ENCODE data around the gene PCSK5.
"Not testable (repeated sequence)": the region's sequence is repeated elsewhere in the genome, so short reads cannot be mapped to it uniquely, and the experiment has no call there.

The PCSK5 gene

DNA sequence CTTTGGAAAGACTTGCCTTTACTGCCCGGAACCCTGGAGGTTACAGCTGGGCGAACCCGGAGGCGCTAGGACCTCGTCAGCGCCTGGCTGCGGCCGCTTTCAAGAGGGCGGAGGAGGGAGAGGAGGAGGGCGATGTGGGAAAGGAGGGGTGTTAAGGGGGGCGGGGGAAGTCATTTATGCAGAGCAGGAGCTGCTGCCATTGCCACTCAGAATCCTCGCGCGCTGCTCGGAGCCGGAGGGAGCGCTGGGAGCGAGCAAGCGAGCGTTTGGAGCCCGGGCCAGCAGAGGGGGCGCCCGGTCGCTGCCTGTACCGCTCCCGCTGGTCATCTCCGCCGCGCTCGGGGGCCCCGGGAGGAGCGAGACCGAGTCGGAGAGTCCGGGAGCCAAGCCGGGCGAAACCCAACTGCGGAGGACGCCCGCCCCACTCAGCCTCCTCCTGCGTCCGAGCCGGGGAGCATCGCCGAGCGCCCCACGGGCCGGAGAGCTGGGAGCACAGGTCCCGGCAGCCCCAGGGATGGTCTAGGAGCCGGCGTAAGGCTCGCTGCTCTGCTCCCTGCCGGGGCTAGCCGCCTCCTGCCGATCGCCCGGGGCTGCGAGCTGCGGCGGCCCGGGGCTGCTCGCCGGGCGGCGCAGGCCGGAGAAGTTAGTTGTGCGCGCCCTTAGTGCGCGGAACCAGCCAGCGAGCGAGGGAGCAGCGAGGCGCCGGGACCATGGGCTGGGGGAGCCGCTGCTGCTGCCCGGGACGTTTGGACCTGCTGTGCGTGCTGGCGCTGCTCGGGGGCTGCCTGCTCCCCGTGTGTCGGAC lies at the start of gene PCSK5:
TSS of gene PCSK5 (plus strand) at position 202 of the 805 bp plus-strand sequence. CDS start at position 711, 509 bp downstream.
- Mint-ChIP-seq H3K36me3 (no peaks in the 10 kb centered on the region), H3K4me3 (peak within 1 kb of the TSS; percentile 81)

DNA sequence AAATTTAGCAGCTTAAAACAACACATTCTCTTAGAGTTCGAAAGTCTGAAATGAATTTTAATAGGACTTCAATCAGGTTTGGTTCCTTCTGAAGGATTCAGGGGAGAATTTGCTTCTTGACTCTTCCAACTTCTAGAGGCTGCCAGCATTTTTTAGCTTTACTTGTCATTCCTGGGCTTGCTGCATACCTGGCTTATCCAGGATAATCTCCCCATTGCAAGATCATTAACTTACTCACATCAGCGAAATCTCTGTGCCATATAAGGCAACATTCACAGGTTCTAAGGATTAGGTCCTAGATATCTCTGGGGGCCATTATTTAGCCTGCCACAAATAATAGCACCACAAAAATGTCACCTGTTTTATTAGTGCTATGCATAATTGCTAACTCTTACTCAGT lies 46.2 kb upstream of the PCSK5 start:
- Mint-ChIP-seq H3K36me3 (no peaks in the 10 kb centered on the region), H3K9me3 (no peaks in the 10 kb centered on the region), H3K4me1 (no peaks in the 10 kb centered on the region), H3K27me3 (no peaks in the 10 kb centered on the region), H3K27ac (no peak overlapping the region), H3K4me3 (no peak overlapping the region)
- CTCF ChIA-PET = interaction anchor here (0.6 kb wide), 1 partner anchor 434 kb away, joined by 3 read pairs; no protein-coding TSS in a partner anchor
- no peak for DNase-seq

More for the DNA sequence above, at the start of gene PCSK5:
- H3K27ac Mint-ChIP-seq = peak within 1 kb of the TSS; percentile 75
- H3K27me3 Mint-ChIP-seq = peaks cover 31% of the 10 kb centered on the region
- peak; percentile 94 for DNase-seq
- no peaks in the 10 kb centered on the region for H3K9me3 Mint-ChIP-seq
- H3K4me1 Mint-ChIP-seq = peaks cover 41% of the 10 kb centered on the region
- CTCF ChIA-PET = interaction anchor here (0.5 to 2.5 kb wide), 4 partner anchors 25 to 1065 kb away, joined by 3 to 9 read pairs (median 5); no protein-coding TSS in a partner anchor

DNA sequence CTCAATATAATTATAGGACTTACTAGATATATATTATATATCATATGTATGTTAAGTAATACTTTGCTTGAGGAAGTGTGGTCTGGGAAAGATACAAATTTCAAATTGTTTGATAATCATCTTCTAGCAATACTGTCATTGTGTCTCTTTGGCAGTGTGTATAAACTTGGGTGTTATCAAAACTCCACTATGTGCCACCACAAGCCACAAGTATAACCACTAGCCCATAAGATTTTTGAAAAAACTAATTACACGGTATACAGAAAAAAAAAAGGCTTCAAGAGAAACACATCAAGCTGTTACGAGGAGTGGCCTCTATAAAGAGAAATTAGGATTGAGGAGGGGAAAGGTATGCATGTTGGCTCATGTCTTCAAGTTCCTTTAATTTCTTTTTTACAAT lies 44.7 kb upstream of the PCSK5 start:
- H3K27me3 Mint-ChIP-seq = no peaks in the 10 kb centered on the region
- CTCF ChIA-PET = no interaction called here

DNA sequence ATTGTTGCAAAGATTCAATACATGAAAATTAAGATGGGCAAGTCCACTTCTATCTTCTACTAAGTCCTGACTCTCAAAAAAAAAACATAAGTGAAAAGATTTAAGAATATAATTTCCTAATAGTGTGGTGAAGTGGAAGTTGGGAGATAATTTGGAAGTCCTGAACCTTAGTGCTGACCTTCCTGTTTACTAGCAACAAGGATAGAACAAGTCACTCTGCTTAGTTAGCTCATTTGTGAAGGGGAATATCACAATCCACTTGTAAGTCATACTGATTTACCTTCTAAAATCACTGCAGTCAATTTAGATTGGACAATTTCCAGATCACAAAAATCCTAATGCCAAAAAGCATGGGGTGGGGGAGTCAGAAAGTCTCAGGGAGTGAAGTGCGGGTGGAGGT lies 43.4 kb upstream of the PCSK5 start:
- Mint-ChIP-seq H3K27me3 (no peaks in the 10 kb centered on the region), H3K4me1 (no peaks in the 10 kb centered on the region), H3K4me3 (no peak overlapping the region), H3K27ac (no peak overlapping the region), H3K9me3 (no peaks in the 10 kb centered on the region), H3K36me3 (no peaks in the 10 kb centered on the region)
- no peak for DNase-seq
- CTCF ChIA-PET = no interaction called here

More for the DNA sequence above, 44.7 kb upstream of the PCSK5 start:
- no peaks in the 10 kb centered on the region for H3K9me3 Mint-ChIP-seq
- no peak for DNase-seq
- no peaks in the 10 kb centered on the region for H3K36me3 Mint-ChIP-seq
- no peaks in the 10 kb centered on the region for H3K4me1 Mint-ChIP-seq
- no peak overlapping the region for H3K27ac Mint-ChIP-seq
- H3K4me3 Mint-ChIP-seq = no peak overlapping the region

DNA sequence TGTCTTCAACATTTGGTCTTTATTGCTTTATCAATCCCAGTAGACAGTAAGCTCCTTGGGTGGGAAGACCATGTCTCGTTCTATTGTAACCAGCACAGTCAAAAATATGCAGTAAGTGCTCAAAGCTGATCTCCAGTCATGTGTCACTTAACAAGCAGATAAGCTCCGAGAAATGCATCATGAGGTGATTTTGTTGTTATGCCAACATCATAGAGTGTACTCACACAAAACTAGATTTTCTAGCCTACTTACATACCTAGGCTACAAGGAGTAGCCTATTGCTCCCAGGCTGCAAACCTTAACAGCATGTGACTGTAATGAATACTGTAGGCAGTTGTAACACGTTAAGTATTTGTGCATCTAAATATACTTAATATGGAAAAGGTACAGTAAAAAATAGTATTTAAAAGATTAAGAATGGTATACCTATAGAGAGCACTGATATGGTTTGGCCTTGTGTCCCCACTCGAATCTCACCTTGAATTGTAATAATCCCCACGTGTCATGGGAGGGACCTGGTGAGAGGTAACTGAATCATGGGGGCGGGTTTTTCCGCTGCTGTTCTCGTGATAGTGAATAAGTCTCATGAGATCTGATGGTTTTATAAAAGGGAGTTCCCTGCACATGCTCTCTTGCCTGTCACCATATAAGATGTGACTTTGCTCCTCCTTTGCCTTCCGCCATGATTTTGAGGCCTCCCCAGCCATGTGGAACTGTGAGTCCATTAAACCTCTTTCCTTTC lies 39.8 kb upstream of the PCSK5 start:
- CTCF ChIA-PET = no interaction called here
- no peak overlapping the region for H3K27ac Mint-ChIP-seq
- no peaks in the 10 kb centered on the region for H3K36me3 Mint-ChIP-seq
- H3K27me3 Mint-ChIP-seq = no peaks in the 10 kb centered on the region
- no peak overlapping the region for H3K4me3 Mint-ChIP-seq
- DNase-seq = no peak
- no peaks in the 10 kb centered on the region for H3K4me1 Mint-ChIP-seq
- H3K9me3 Mint-ChIP-seq = no peaks in the 10 kb centered on the region

- Mint-ChIP-seq H3K36me3 (no peaks in the 10 kb centered on the region), H3K4me3 (no peak overlapping the region), H3K9me3 (no peaks in the 10 kb centered on the region), H3K4me1 (no peaks in the 10 kb centered on the region), H3K27me3 (no peaks in the 10 kb centered on the region), H3K27ac (no peak overlapping the region)
- CTCF ChIA-PET = no interaction called here
- DNase-seq = no peak
Measured at GRCh38 chr9:75851917-75852316, 38.6 kb upstream of the PCSK5 start.

GRCh38 chr9:75852746-75853145 lies 37.7 kb upstream of the PCSK5 start:
- Mint-ChIP-seq H3K4me3 (no peak overlapping the region), H3K36me3 (no peaks in the 10 kb centered on the region), H3K4me1 (no peaks in the 10 kb centered on the region), H3K27me3 (no peaks in the 10 kb centered on the region), H3K9me3 (no peaks in the 10 kb centered on the region), H3K27ac (no peak overlapping the region)
- no peak for DNase-seq
- CTCF ChIA-PET = interaction anchor here (0.6 kb wide), 1 partner anchor 82 kb away, joined by 4 read pairs; no protein-coding TSS in a partner anchor

DNA sequence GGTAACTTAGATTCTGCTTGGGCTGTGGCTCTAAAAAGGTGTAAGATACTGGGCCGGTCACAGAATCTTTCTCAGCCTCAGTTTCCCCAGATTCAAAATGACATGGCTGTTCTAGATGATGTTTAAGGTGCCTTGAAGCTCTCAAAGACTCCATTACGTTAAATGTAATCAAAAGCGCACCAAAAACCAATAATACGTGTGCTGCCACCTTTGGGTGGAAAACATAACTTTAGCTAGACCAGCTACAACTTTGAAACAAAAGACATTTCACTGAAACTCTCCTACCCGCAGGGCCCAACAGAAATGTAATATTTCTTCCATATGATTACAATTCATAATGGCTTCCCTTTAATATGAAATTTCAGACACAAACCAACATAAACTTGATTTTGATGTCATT lies 35.0 kb upstream of the PCSK5 start:
- Mint-ChIP-seq H3K27me3 (peaks cover 4% of the 10 kb centered on the region), H3K4me1 (no peaks in the 10 kb centered on the region), H3K9me3 (no peaks in the 10 kb centered on the region), H3K36me3 (no peaks in the 10 kb centered on the region), H3K4me3 (no peak overlapping the region), H3K27ac (no peak overlapping the region)
- CTCF ChIA-PET = interaction anchor here (0.6 to 1.3 kb wide), 5 partner anchors 11 to 654 kb away, joined by 3 to 4 read pairs (median 3); no protein-coding TSS in a partner anchor
- no peak for DNase-seq

DNA sequence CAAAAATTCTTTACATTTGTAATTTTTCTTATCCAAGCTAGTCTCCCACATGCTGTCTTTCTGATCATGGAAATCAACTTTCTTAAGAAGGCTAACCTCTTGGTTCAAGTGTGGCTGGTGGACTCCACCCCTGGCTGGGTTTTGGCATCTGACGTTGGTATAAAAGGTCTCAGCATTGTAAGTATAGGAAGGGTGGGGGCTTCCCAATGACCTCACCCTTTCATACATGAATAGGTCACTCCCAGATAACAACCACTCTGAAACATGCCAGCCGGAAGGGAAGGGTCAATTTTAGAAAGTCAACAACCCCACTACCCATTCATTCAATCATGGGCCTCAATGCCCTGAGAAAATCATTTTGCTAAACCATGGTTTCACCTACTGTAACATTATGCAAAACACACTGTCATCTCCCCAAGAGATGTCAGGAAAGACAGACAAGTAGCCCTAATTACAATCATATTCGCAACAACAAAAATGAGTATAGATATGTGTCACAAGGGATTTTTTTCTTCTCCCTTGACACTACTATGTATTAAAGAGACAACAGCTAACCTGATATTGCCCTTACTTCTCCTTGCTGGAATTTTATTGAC lies 31.9 kb upstream of the PCSK5 start:
- H3K27me3 Mint-ChIP-seq = peaks cover 4% of the 10 kb centered on the region
- CTCF ChIA-PET = no interaction called here
- no peak for DNase-seq
- no peak overlapping the region for H3K27ac Mint-ChIP-seq
- H3K4me1 Mint-ChIP-seq = no peaks in the 10 kb centered on the region
- H3K4me3 Mint-ChIP-seq = no peak overlapping the region
- H3K36me3 Mint-ChIP-seq = no peaks in the 10 kb centered on the region
- H3K9me3 Mint-ChIP-seq = no peaks in the 10 kb centered on the region

- DNase-seq = no peak
- no peaks in the 10 kb centered on the region for H3K36me3 Mint-ChIP-seq
- H3K27me3 Mint-ChIP-seq = no peaks in the 10 kb centered on the region
- CTCF ChIA-PET = interaction anchor here (1.2 kb wide), 1 partner anchor 440 kb away, joined by 5 read pairs; no protein-coding TSS in a partner anchor
- H3K4me3 Mint-ChIP-seq = no peak overlapping the region
- no peaks in the 10 kb centered on the region for H3K9me3 Mint-ChIP-seq
- no peak overlapping the region for H3K27ac Mint-ChIP-seq
- no peaks in the 10 kb centered on the region for H3K4me1 Mint-ChIP-seq
Measured at GRCh38 chr9:75864266-75864665, 26.2 kb upstream of the PCSK5 start.

DNA sequence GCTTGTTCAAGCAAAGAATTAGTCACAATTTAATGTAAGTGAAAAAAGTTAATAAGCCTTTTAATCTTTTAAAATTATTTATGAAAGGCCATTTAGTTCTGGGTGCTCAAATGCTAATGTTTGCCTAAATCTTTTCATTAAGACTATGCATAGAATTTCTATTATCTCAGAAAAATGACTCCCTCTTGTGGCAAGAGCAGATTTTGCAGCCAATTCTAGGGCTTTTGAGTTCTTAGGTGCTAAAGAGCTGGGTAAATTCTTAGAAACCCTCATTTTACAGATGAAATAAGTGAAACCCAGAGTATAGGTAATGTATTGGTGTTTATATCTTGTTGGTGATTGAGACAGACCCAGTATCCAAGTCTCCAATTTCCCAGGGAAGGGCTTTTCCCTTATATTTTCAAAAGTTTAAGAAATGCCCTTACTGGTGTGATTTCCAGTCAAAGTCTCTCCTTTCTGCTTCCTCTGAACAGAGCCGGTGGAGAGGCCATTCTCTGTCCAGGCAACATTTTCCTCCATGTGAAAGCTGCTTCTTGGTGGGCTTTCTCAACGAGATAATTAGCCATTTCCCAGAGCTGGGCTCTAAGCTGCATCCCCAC lies 24.1 kb upstream of the PCSK5 start:
- Mint-ChIP-seq H3K27me3 (no peaks in the 10 kb centered on the region), H3K27ac (no peak overlapping the region), H3K9me3 (no peaks in the 10 kb centered on the region), H3K4me1 (peaks cover 3% of the 10 kb centered on the region), H3K36me3 (no peaks in the 10 kb centered on the region), H3K4me3 (no peak overlapping the region)
- CTCF ChIA-PET = interaction anchor here (0.6 to 2.4 kb wide), 12 partner anchors 11 to 667 kb away, joined by 3 to 11 read pairs (median 4); partner anchors contain the start of gene PCSK5
- DNase-seq = peak; percentile 59

DNA sequence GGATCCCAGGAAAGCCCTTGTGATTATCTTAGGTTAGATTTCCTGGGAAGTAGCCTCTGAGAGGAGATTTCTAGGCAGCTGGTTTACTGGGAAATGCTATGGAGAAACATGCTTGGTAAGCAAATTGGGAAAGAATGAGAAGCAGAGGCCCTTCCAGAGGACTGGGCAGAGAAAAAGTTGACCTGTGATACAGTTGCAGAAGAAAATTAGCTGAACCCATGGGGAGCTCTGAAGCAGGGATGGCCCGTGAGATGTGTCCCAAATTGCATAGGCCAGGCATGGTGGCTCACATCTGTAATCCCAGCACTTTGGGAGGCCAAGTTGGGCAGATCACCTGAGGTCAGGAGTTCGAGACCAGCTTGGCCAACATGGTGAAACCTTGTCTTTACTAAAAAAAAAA lies 21.9 kb upstream of the PCSK5 start:
- H3K27ac Mint-ChIP-seq, H3K9me3 Mint-ChIP-seq, H3K36me3 Mint-ChIP-seq, DNase-seq, H3K4me3 Mint-ChIP-seq, H3K4me1 Mint-ChIP-seq, H3K27me3 Mint-ChIP-seq: not testable (repeated sequence)
- CTCF ChIA-PET = interaction anchor here (0.8 to 1.0 kb wide), 3 partner anchors 198 to 436 kb away, joined by 3 to 4 read pairs (median 4); no protein-coding TSS in a partner anchor

DNA sequence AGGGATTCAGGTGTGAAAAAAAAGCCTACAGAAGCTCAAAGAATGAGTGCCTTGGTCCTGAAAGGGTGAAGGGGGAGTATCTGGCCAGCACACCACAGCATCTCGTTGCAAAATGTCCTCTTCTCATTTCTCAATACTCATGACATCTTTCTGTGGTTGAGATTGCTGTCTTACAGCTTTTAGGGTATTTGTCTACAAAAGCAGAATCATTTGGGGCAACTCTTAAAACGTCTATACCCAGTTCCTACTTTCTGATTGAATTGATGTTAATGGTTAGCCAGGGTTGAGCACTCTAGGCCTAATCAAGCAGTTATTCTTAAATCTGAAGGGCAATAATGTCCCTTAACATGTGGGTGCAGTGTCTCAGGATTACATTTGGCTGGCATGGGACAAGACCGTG lies 21.2 kb upstream of the PCSK5 start:
- H3K4me1 Mint-ChIP-seq = peaks cover 3% of the 10 kb centered on the region
- CTCF ChIA-PET = interaction anchor here (0.6 to 1.0 kb wide), 4 partner anchors 15 to 467 kb away, joined by 3 to 4 read pairs (median 4); no protein-coding TSS in a partner anchor
- H3K27me3 Mint-ChIP-seq = no peaks in the 10 kb centered on the region
- H3K4me3 Mint-ChIP-seq = no peak overlapping the region
- no peak overlapping the region for H3K27ac Mint-ChIP-seq
- no peak for DNase-seq
- H3K36me3 Mint-ChIP-seq = no peaks in the 10 kb centered on the region
- no peaks in the 10 kb centered on the region for H3K9me3 Mint-ChIP-seq

DNA sequence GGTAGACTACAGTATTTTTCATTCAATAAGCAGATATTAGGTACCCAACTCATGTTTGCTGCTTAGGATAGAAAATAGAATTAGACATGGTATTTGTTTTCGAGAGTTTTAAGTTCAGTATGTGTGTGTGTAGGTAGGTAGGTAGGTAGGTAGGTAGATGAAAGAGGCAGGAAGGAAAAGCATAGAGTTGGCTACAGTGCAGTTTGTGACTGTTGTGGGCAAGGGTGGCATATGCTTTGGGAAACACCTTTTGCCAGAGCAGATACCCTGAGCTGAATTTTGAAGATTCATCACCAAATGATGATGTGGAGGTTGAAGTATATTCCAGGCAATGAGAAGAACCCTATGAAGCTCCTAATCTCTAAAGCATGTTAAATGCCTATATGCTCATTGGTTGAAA lies 20.0 kb upstream of the PCSK5 start:
- CTCF ChIA-PET = interaction anchor here (1.6 kb wide), 1 partner anchor 13 kb away, joined by 5 read pairs; no protein-coding TSS in a partner anchor
- Mint-ChIP-seq H3K27ac (no peak overlapping the region), H3K4me1 (peaks cover 3% of the 10 kb centered on the region)

More for the DNA sequence above, 20.0 kb upstream of the PCSK5 start:
- no peak for DNase-seq
- Mint-ChIP-seq H3K36me3 (no peaks in the 10 kb centered on the region), H3K27me3 (no peaks in the 10 kb centered on the region), H3K9me3 (no peaks in the 10 kb centered on the region), H3K4me3 (no peak overlapping the region)
